Fibroblast of the conjunctiva (primary cell): ENCODE data around the gene LRRC55.
"Not testable (repeated sequence)": the region's sequence is repeated elsewhere in the genome, so short reads cannot be mapped to it uniquely, and the experiment has no call there.

ENCODE experiments used
- DNase-seq: peaks from one replicate; pipeline ENCODE4 v3.0.0-alpha.2; 2010; ENCODE audit warnings: low read depth

The LRRC55 gene

GRCh38 chr11:57162179-57162898 lies 19.4 kb upstream of the LRRC55 start:
- DNase-seq: no peak

GRCh38 chr11:57163160-57163868 lies 18.4 kb upstream of the LRRC55 start:
- no peak for DNase-seq

DNA sequence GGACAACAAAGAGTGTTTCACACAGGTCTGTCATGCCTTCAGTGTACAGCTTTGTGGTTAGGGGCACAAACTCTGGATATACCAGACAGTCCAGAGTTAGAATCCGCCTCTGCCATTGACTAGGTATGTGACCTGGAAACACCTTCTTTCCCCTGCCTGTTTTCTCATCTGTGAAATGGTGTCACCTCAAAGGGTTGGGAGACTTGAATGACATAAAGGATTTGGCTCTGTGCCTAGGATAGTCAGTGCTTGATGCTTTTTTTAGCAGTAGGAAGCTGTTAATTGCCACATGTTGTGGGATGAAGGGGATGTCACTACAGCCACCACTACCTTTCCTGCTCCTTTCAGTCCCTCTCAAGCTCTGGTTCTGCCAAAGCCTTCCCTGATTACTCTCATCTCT lies 17.4 kb upstream of the LRRC55 start:
- DNase-seq: no peak

GRCh38 chr11:57167125-57167846 lies 14.5 kb upstream of the LRRC55 start:
- DNase-seq: no peak

GRCh38 chr11:57169732-57170313 lies 11.9 kb upstream of the LRRC55 start:
- not testable (repeated sequence) for DNase-seq

GRCh38 chr11:57172031-57172430 lies 9.7 kb upstream of the LRRC55 start:
- no peak for DNase-seq

DNA sequence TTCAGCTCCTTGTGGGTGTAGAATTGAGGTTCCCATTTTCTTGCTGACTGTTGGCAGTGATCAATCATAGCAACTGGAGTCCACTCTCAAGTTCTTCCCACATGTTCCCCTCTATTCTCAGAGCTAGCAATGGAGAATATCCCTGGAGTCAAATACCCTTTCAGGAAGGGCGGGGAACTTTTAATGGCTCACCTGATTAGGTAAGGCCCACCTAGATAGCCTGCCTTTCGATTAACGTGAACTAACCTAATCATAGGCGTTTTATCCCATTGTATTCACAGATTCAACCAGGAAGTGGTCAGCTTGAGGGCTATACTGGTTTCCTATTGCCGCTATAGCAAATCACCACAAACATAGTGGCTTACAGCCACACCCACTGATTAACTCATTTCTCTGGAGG lies 7.1 kb upstream of the LRRC55 start:
- DNase-seq: no peak

DNA sequence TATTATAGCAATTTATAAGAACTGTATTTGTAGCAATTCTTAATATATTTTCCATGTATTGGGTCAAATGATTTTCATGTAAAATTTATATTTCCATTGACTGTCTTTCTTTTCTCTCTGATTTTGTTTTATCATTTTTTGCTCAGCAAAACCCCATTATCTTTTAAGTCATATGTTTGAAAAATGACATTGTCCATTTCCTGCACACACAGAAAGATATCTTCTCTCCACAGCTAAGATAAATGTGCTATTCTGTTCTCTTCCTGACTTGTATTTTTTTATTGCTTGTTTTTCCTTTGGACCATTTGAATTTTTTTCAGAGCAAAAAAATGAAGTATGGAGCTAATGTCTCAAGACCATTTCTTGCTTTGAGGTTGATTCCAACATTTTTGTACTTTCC lies 6.3 kb upstream of the LRRC55 start:
- DNase-seq: no peak

GRCh38 chr11:57178334-57178733 lies 3.4 kb upstream of the LRRC55 start:
- no peak for DNase-seq

- DNase-seq: no peak
Observed at GRCh38 chr11:57179681-57180080, 2.1 kb upstream of the LRRC55 start.

DNA sequence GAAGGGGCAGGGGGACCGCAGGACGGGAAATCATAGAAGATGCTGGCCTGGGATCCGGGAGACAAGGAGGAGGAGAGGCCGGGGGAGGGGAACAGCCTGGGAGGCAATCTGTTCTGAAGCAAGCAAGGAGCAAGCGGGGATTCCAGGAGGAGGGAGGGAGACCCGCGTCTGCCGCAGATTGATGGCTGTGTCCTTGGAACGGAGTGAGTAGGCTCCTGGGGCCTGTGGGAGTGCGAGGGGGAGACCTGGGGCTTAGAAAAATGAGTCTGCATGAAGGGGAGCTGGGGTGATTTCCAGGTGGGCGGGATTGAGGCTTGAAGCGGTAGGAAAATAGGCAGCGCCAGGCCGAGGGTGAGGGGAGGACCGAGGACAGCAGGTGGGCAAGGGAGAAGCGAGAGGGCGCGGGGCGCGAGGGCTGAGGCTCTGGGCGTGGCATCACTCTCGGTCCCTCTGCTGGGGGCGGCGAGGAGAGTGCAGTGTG lies 1.6 kb upstream of the LRRC55 start:
- DNase-seq: no peak

DNA sequence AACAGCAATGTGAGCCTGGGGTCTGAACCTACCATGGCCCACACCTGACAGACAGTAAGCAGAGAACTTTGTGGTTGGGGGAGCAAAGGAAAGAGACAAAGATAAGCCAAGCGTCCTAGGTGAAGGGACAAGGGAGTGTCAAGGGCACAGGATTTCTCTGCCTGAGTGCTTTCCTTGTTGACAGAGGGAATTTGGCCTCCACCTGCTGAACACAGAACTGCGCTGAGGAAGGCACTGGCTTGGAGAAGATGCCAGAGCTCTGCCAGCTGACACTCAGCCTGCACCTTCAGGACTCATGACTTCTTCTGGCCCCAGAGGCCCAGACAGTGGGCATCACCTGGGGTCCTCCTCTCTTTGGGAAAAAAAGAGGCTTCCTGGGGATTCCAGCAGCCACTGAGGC lies 789 bp upstream of the LRRC55 start:
- DNase-seq: no peak

DNA sequence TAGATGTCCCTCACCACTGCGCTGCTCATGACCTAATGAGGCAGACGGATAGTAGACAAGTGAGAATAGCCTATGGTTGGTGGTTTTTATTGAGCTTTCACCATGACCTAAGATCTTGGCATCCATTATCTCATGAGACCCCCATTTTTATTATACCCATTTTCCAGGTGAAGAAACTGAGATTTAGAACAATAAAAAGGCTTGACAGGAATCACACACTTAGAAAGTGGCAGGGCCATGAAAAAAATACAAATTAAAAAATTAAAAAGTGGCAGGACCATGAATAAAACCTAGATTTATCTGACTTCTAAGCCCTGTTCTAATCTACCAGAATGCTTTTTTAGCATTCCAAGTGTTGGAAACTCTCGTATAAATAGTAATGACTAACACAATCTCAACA lies 1.1 kb downstream of the LRRC55 start:
- DNase-seq: no peak

DNA sequence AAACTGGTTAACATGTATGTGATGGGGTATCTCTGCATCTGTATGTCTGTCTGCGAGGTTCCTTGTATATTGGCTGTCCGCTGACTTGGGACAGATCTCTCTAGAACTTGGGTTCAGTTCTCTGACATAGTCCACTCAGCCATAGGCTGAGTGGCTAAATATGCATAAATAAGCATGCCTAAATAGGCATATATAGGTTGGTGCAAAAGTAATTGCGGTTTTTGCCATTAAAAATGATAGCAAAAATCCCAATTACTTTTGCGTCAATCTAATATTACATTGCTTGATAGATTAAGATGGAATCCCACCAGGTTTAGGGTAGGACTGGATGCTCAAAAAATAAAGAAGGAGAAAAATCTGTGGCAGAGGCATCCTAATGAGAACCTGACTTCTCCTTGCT lies 8.8 kb downstream of the LRRC55 start:
- DNase-seq: no peak

DNA sequence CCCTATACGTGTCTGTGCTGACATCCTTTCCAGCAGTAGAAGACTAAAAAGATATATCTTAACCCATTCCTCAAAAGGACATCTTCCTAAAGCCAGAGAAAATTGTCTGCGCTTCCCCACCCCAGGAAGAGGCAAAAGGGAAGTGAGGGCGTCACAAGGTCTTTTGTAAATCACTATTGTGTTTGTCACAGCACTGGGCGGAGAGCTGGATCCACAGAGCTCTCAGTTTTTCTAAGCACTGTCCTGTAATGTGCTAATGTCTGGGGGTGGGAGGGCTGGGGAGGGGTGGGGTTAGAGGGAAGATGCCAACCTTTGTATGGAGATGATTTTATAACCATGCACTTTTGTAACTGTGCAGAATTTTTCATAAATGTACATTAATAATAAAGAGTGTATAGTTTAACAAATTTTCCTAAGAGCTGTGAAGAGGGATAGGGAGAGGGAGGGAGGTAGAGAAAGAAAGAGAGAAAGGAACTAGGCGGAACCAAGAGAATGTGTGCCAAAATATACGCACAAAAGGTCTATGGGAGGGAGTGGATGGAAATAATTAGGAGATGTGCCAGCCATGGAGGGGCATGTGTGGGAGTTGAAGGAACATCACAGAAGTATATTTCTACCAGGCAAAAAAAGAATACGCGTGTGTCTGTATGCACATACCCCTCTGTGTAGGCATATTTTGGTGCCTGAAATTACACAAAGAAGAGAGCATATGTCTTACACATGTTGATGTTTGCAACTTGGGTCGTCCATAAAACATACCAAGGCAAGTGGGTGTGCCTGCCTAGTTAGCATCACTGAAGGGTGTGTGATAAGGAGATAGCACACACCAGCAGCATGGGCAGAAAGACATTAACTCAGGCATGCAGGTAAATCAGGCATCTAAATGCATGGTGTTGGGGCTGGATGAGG lies 9.8 kb downstream of the LRRC55 start:
- DNase-seq: no peak

DNA sequence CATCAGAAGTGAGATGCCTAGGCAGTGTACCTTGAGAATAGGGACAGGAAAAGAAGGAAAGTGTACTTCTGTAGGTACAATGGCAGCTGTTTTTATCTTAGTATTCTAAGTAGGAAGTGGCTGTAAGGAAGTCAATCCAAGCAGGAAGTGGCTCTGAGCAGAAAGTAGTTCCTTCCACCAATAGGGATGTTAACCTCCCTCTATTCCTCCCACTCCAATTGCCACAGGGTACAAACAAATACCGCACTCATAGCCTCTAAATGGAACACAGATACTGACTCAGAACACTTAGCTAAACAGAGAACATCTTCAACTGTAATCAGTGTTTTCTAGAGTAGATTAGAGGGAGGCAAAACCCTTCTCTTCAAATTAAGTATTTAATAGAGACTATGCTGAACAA lies 10.6 kb downstream of the LRRC55 start:
- no peak for DNase-seq

DNA sequence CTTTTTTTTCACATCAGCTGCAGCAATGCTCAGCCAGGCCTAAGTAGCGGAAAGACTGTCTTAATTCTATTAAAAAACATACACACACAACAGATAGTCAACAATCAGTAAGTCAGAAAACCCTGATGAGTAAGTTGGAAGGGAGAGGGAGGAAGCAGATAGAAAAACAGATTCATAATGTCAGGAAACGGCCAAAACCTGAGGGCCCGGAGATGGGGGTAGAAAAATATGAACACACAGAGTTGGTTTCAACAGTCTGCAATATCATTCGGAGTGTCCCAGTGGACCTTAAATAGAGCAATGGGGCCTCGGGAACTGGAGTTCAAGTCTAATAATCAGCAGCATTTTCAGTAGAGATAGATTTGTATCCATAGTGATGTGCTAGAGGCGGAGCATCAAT lies 14.8 kb downstream of the LRRC55 start:
- no peak for DNase-seq

GRCh38 chr11:57197762-57198161 lies 16.0 kb downstream of the LRRC55 start:
- no peak for DNase-seq

GRCh38 chr11:57199330-57199729 lies 17.6 kb downstream of the LRRC55 start:
- no peak for DNase-seq

- DNase-seq: no peak
Observed at GRCh38 chr11:57200917-57201316, 19.2 kb downstream of the LRRC55 start.

DNA sequence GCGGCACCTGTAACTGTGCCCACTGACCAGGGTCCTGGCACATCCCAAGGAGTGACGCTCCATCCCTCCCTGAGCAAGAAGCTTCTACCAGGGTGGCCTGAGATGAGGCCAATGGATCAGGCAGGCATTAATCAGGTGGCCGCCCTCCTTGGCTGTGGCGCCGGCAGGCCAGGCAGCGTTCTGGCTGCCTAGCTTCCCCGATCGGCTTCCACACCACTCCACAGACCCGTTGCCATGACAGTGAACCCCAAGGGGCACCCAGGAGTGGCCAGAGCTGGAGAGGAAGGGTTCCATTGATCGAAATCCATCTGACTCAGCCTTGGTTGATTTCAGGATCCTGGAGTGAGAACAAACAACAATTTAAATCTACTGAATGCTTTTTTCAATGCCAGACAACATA lies 20.5 kb downstream of the LRRC55 start:
- no peak for DNase-seq

DNA sequence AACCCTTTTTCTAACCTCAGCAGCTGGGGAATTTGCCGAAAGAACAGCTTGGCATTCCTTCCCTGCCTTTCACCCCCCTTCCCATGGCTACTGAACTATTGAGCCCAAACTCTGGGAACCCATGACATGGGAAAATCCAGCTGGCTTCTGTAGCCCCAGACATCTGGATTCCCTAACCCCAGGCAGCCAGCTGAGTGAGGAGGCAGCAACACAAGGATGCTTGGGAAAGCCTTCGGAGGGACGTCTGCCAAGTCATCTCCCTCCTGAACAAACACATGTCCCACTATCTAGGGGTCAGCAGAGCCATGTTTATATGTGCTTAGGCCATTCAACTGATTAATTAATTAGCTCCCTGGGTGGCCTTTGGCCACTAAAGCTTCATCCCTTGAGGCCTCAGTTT lies 21.6 kb downstream of the LRRC55 start:
- no peak for DNase-seq
